LNCaP clone FGC (cell line): ENCODE results near the gene WFS1.

Experiments used
- DNase-seq: peaks from one replicate; pipeline ENCODE4 v3.0.0-alpha.2; 2011; ENCODE audit warnings: low read depth
- H3K4me3 ChIP-seq: 2 replicates; pipeline ENCODE4 v1.5.1; 2011; ENCODE audit warnings: mild to moderate bottlenecking, low read depth, low read length, control low read depth
- CTCF ChIP-seq: IDR thresholded peaks from 2 replicates; pipeline ENCODE4 v1.5.1; 2012; ENCODE audit warnings: mild to moderate bottlenecking; ENCODE audit not compliant: control insufficient read depth, insufficient read depth; ENCODE audit errors: extremely low read depth

WFS1 gene, protein sequence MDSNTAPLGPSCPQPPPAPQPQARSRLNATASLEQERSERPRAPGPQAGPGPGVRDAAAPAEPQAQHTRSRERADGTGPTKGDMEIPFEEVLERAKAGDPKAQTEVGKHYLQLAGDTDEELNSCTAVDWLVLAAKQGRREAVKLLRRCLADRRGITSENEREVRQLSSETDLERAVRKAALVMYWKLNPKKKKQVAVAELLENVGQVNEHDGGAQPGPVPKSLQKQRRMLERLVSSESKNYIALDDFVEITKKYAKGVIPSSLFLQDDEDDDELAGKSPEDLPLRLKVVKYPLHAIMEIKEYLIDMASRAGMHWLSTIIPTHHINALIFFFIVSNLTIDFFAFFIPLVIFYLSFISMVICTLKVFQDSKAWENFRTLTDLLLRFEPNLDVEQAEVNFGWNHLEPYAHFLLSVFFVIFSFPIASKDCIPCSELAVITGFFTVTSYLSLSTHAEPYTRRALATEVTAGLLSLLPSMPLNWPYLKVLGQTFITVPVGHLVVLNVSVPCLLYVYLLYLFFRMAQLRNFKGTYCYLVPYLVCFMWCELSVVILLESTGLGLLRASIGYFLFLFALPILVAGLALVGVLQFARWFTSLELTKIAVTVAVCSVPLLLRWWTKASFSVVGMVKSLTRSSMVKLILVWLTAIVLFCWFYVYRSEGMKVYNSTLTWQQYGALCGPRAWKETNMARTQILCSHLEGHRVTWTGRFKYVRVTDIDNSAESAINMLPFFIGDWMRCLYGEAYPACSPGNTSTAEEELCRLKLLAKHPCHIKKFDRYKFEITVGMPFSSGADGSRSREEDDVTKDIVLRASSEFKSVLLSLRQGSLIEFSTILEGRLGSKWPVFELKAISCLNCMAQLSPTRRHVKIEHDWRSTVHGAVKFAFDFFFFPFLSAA

DNA sequence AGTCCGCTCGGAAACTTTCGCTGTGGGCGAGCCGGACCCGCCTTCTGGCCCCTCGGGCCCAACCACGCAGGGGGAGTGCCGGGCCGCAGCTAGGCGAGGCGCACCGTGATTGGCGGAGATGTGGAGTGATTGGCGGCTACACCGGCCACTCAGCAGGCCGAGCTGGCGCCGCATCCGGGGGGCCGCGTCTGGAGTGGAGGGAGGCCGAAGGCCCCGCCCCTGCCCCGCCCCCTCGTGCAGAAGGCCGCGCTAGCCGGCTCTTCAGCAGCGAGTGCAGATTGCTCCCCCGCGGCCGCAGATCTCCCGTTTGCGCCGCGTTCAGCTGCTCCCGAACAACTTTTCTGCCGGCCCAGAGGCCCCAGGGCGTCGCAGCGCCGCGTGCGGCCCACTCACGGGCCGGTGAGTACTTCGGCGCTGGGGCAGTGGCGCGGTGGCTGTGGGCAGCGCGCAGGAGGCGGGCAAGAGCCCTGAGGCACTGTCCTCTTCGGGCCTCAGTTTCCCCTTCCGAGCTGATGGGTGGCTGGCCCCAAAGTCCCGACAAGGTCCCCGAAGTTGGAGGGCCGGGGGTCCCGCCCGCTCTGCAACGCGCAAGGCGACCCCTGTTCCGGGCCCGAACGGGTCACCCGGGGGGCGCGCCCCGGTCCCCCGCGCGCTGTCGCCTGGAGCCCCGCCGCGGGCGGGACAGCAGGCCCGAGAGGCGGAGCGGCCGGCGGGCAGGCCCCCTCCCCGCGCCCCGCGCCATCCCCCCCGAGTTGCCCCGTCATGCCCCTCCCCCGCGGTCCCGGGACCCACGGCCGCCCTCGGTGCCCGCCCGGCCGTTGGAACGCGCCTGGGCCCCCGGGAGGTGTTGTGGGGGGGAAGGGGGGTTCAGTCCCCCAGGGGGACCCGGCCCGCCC, at the start of gene WFS1:
WFS1 (plus strand) TSS at position 235 of the 896 bp plus-strand sequence. CDS start 7,606 bp downstream, outside the sequence.
- no peak for TF ChIP-seq CTCF
- H3K4me3 ChIP-seq: peak within 1 kb of the TSS; percentile 89
- peak; percentile 94 for DNase-seq

DNA sequence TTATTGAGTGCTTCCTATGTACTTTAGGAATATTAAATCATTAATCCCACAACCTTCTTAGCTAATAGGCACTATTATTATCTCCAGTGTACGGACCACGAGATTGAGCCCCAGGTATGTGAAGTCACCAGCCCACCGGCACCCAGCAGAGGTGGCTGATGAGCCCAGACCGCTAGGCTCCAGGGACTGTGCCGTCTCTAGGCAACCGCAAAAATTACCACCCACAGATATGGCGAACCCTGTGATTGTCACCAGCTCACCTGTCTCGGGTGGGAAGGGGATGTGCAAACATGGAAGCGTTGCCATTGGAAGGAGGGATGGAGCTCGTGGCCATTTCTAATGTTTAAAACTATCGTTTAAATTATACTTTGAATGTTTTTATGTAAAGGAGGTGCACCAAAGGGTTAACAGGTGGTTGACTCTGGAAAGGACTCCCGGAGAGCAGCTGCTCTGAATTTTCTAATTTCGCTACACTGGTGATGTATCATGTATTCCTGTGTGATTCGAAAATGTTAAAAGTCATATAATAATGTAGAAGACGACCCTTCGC, 48.3 kb upstream of the WFS1 start:
- TF ChIP-seq CTCF: no peak
- no peak overlapping the region for H3K4me3 ChIP-seq

DNA sequence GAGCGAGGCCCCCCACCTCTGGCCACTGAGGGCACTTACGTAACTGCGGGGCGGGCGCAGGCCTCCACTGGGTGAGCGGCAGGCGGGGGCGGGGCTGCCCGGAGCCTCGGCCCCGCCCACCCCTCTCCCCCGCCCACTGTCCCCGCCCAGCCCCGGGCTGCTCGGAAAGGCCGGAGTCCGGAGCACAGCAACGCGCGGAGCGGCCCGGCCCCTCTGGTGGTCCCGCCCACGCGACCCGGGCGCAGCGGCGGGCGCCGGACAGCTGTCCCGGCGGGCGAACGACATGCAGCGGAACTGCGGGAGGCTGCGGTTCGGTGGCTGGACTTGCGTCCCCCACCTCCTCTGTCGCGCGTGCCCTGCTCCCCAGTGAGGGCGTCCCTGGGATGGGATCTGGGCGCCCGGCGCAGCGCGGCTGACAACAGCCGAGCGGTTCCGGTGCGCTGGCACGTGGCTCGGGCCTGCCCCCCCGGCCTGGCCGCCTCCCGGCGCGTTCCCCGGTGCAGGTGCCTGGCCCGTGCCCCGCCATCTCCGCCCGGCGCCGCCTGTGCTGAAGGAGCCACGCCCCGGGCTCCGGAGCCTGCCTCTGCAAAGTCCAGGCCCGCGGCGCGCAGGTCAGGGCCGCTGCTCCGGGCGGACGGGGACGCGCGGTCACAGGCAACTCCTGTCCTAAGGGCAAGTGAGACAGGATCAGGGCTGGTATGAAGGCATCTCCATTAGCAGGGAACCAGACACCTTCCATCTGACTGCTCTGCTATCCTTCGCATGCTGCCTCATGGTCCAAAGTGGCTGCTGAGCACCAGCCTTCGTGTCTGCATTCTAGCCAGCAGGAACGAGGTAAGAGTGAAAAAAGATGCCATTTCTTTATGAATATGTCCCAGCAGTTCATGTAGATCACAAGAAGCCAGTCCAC, 47.5 kb upstream of the WFS1 start:
- no peak overlapping the region for H3K4me3 ChIP-seq
- DNase-seq: no peak
- no peak for TF ChIP-seq CTCF

More for the DNA sequence above, 48.3 kb upstream of the WFS1 start:
- DNase-seq: no peak

DNA sequence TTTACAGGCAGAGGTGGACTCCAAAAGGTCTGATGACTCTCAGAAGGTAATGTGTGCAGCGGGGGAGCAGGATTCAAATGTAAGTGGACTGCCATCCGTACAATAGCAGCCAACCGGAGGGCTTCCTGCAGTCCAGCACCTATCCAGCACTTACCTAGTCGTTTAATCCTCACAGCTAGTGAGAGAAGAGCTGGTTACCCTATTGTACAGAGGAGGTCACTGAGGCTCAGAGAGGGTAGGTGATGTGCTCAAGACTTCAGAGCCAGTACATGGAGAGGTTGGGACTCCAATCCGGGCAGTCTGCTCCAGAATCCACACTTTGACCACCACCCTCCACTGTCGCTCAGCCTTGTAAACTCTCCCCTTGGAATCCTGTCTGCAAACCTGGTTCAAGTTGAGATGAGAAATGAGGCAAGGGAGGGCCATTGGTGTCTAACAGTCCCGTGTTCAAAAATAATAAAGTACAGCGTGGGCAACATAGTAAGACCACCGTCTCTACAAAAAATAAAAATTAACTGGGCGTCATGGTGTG, 46.8 kb upstream of the WFS1 start:
- DNase-seq: no peak
- TF ChIP-seq CTCF: no peak
- H3K4me3 ChIP-seq: no peak overlapping the region

DNA sequence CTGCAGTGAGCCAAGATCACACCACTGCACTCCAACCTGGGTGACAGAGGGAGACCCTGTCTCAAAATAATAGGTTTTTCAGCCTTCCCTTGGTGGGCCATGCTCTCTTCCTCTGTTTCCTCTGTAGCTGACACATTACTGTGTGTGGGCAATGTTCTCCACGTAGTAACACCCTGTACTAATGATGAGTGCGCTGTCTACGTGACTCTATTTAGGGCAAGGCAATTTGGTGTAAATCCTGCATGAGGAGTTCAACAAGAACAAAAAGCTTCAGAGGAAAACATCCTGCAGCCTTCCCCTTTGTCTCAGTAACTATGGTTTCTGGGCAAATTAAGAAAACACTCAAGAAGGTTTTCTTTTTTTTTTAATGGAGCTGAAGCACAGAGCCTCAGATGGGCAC, 44.9 kb upstream of the WFS1 start:
- TF ChIP-seq CTCF: no peak
- H3K4me3 ChIP-seq: no peak overlapping the region
- DNase-seq: no peak
